ENCODE data around the gene PCDHA10.

Gene PCDHA10

GRCh38 chr5:140882591-140882899 is 26.8 kb downstream of the PCDHA10 start:
- no peak for DNase-seq (ENCODE audit: low read depth in 3 of 3)

- DNase-seq (ENCODE audit: low read depth in 3 of 3), result no peak
Measured at GRCh38 chr5:140883373-140883772, 27.7 kb downstream of the PCDHA10 start.

GRCh38 chr5:140883927-140884697 is 28.4 kb downstream of the PCDHA10 start:
- no peak for DNase-seq (ENCODE audit: low read depth in 3 of 3)

GRCh38 chr5:140916325-140916724 is 60.6 kb downstream of the PCDHA10 start:
- DNase-seq (ENCODE audit: low read depth in 3 of 3), result no peak
